Left lobe of liver (tissue), 2 donors: ENCODE measurements around the gene AATF. TPM values are rescaled to one million over a fixed set of nuclear protein-coding genes. Genes with fewer than 3 reads are reported as not detected.
A peak's percentile ranks its signal among the peaks of the same experiment; 100 is the strongest.

ENCODE experiments used
- ATAC-seq: fragments of 200-7000 bp; cut with Tn5 transposase; one replicate; pipeline ENCODE4 v1.9.1; 2020; ENCODE audit warnings: mild to moderate bottlenecking, moderate library complexity
- DNase-seq: peaks from one replicate; pipeline ENCODE4 v3.0.0-alpha.2; 2020; ENCODE audit warnings: low spot score
- total RNA-seq: library from RNA; stranded (reverse); gene quantifications from one replicate; pipeline ENCODE4 v1.2.1, GENCODE V29; 2021
- donor health status: DM: no; HTN: no; CAD: no; lungs with moderate emphysema.
- donor health status: DM: no; HTN: yes; CAD: no.

Gene AATF
- total RNA-seq, 1 donor from 2014 or later, result 17.7 TPM

DNA sequence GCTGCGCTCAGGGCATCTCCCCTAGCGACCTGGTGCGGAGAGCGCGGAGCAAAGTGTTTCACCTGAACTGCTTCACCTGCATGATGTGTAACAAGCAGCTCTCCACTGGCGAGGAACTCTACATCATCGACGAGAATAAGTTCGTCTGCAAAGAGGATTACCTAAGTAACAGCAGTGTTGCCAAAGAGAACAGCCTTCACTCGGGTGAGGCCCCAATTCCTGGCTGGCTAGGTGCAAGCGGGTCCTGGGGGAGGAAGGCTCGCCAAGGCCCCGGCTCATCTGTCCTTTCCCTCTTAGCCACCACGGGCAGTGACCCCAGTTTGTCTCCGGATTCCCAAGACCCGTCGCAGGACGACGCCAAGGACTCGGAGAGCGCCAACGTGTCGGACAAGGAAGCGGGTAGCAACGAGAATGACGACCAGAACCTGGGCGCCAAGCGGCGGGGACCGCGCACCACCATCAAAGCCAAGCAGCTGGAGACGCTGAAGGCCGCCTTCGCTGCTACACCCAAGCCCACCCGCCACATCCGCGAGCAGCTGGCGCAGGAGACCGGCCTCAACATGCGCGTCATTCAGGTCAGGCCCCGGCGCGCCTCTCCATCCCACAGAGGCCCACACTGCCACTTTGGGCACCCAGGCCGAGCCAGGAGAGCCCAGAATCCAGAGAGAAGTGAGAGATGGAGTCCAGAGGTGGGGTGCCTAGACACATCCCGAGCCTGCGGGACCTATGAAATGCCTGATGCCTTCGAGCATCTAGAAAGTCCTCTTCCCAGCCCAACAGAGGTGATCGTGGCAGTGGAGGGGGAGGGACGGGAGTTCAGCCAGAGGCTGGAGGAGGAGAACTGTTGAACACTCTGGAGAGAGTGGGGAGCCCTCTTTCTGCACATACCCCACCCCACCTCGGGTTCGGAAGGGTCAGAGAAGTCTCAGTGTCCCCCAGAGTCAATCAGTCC lies 8.2 kb upstream of the AATF start:
- DNase-seq, result no peak
- ATAC-seq, result no peak

DNA sequence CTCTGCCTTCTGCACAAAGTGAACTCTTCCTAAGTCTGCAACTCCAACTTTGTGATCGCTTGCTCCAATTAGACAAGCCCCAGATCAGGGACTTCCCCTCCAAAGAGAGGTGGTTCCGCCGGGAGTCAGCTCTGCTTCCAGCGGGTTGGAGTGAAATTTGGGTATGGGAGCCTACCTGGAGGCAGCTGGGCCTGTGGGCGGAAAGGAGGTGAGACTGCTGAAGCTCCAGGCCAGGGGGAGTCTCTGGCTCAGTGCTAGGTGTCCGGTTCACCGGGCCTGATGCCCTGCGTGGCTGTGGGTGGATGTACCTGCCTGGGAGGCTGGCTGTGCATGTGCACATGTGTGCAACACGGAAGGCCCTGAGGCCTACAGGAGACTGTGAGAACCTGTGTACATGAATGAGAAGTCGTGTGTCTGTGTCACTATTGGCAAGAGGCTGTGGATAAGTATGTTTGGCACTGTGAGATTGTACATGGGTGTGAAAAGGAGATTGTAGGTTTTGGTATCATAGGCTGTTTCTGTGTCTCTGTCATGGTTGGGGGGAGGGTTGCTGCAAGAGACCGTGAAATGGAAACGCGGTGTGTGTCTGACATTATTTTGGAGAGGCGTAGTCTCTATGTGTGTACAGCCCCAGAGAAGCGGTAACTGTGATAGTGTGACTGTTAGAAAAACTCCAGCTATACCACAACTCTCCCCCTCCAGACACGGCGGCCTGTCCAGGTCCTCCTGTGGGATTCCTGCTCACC lies 7.3 kb upstream of the AATF start:
- DNase-seq (no peak), ATAC-seq (no peak)

GRCh38 chr17:36942019-36942599 lies 6.6 kb upstream of the AATF start:
- DNase-seq, result no peak
- ATAC-seq, result no peak

DNA sequence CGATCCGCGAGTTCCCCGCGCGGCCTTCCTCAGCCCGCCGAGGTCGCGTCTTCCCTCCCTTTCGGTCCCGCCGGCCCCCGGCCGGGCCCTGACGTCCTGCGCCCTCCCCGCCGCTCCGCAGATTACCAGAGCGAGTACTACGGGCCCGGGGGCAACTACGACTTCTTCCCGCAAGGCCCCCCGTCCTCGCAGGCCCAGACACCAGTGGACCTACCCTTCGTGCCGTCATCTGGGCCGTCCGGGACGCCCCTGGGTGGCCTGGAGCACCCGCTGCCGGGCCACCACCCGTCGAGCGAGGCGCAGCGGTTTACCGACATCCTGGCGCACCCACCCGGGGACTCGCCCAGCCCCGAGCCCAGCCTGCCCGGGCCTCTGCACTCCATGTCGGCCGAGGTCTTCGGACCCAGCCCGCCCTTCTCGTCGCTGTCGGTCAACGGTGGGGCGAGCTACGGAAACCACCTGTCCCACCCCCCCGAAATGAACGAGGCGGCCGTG lies 6.1 kb upstream of the AATF start:
- ATAC-seq (no peak), DNase-seq (no peak)

GRCh38 chr17:36943250-36944191 lies 5.2 kb upstream of the AATF start:
- DNase-seq, result no peak
- ATAC-seq, result no peak

DNA sequence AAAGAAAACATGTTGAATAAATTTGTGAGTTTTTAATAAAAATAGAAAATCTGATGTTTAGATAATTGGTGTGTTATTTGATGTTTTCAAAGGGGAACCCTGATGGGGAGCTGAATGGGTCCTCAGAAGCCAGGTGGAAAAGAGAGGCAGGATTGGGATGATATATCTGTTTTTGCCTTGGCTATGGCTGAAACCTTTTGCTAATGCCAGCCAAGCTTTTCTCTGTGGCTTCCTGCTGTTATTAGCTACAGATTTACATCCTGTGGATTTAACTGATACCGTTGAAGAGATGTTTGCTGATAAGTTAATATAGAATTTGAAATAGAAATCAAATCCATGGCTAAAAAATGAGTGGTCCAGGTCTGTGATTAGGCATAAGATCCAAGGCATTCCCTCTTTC lies 4.2 kb upstream of the AATF start:
- no peak for DNase-seq

DNA sequence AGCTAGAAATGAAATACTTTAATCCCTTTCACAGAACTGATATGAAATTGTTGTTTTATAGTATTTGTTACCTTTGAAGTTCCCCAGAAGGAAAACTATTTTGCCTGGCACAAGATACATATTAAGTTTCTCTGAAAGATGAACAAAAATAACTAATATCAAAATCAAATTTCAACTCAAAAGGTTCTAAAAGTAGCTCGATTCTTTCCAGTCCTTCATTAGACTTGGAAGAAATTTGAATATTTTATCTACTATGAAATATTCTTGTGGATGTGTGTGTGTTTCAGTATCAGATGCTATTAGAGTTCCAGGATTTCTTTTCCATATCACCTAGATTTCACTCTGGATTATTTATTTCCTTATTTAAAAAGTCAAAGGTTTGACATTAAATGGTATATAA lies 3.6 kb upstream of the AATF start:
- no peak for DNase-seq
- ATAC-seq, result no peak

More for the DNA sequence above, 4.2 kb upstream of the AATF start:
- ATAC-seq, result no peak

- ATAC-seq, result no peak
- no peak for DNase-seq
Observed at GRCh38 chr17:36945959-36946725, 2.6 kb upstream of the AATF start.

GRCh38 chr17:36946726-36947091 lies 2.0 kb upstream of the AATF start:
- DNase-seq, result no peak
- ATAC-seq, result no peak

DNA sequence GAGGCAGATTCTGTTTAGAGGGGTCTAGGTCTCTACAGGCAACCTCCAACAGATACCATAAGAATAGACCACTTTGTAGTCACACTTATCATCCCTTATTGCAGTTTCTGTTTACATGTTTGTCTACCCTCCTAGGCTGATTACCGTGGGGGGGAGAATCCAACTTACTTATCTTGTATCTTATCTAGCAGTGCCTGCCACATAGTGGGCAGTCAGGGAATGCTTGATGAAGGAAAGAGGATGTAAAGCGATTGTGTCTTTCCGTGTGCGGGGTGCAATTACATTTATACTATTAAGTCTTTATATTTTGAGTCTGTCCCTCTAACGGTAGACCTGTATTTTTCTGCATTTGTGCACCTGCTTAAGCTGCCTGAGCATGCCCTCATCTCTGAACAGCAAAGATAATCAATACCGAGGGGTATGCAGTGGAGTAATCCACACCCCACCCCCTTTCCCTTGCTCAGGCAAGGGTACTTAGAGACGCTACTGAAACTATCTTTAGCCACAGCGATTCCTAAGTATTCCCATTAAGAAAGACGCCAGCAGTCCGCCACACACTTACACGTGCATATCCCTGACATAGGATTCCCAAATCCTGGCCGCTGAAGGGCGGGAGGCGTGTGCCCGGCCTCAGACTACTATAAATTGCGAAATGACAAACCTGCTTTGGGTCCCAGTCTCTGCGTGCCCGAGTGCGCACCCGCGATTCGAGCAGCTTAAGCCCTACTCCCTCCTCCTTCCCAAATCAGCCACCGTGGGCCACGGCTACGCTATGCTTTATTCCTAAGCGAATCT lies 635 bp upstream of the AATF start:
- ATAC-seq (peak; percentile 80), DNase-seq (no peak)

- peak; percentile 51 for ATAC-seq
- DNase-seq, result no peak
Observed at GRCh38 chr17:36949461-36949927, 740 bp downstream of the AATF start.

GRCh38 chr17:36950027-36950426 lies 1.3 kb downstream of the AATF start:
- no peak for ATAC-seq
- no peak for DNase-seq

GRCh38 chr17:36951084-36951789 lies 2.5 kb downstream of the AATF start:
- DNase-seq, result no peak
- no peak for ATAC-seq

- no peak for DNase-seq
- no peak for ATAC-seq
Observed at GRCh38 chr17:36971508-36971907, 22.8 kb downstream of the AATF start.

DNA sequence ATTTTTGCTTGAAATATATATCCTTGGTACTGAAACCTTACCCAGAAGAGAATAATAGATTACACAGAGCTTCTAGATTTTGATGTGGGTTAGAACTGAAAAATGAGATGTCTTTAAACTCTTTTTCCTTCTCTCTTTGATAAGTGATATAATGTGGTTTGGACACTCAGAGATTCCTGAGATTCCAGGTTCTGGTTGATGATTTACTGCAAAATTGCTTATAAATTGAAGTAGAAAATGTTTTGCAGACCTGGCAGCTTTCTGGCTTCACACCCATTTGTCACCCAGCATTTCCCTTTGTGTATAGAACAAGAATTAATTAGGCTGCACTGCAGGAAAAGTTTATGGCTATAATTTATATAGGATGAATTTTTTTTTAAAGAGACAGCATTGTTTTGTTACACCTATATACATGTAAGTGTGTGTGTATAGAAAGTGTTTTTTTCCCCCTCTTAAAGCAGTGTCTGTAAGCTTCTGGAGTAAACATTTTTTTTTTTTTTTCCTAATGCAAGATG lies 23.5 kb downstream of the AATF start:
- DNase-seq (no peak), ATAC-seq (no peak)

DNA sequence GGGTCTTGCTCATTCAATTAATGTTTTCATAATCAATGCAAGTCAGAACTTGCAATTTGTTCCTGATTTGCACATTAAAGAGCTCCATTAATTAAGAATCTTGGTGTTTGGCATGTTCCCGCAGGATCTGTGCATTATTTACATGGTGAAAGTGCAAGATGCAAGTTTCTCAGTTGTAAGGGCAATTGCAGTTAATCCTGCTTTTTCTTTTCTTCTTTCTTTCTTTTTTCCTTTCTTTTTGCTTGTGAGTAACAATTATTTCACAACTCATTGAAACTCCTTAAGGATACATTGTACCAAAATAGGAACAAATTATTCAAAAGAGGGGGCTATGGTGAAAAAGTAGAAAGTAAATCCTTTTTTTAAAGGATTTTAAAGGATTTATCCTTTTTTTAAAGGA lies 24.2 kb downstream of the AATF start:
- DNase-seq, result no peak
- no peak for ATAC-seq

DNA sequence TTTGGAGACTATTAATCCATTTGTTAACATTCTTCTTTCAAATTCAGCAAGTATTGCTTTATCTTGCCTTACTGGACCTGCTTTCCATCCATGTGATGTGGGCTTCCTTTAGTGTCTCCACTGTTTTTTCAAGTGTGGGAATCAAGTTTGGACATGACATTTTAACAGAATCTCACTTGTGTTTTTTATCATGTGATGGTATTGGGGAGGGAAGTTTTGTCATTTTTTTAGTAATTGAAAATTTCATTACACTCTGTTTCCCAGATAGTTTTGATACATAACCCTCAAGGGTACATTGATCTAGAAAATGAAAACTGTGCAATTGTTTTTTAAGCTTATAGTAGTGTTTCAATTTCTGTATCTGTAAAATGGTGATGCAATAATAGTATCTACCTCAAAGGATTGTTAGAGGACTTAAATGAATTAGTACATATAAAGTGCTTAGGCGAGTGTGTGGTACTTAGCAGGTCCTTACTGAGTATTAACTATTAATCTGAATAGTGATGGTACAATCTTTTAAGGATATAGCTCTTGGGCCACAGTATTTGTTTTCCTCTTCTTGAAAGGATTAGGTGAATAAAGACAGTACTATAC lies 27.3 kb downstream of the AATF start:
- DNase-seq (no peak), ATAC-seq (no peak)

GRCh38 chr17:36977066-36977465 lies 28.3 kb downstream of the AATF start:
- ATAC-seq, result no peak
- no peak for DNase-seq
